B cell (primary cell): ENCODE data around the gene SPSB3.

Experiments used
- CTCF ChIP-seq: fragments of 200-600 bp; IDR thresholded peaks from one replicate; pipeline ENCODE4 v1.8.0; 2022; ENCODE audit warnings: antibody characterized with exemption, mild to moderate bottlenecking
- EZH2 ChIP-seq: IDR thresholded peaks from 2 replicates; pipeline ENCODE4 v1.6.1; 2012; ENCODE audit warnings: borderline replicate concordance, low read depth, mild to moderate bottlenecking, moderate library complexity, low read length; ENCODE audit not compliant: insufficient read depth, poor library complexity, severe bottlenecking

GRCh38 chr16:1762879-1763520 is 19.4 kb downstream of the SPSB3 start:
- no peak for TF ChIP-seq CTCF
- no peak for TF ChIP-seq EZH2
